HG02798 (cell line): ENCODE data around the gene HOXA10.

Experiments
- ATAC-seq: cut with Tn5 transposase; IDR thresholded peaks from one replicate; pipeline ENCODE4 v1.9.1; 2021; ENCODE audit warnings: mild to moderate bottlenecking; ENCODE audit not compliant: unreplicated experiment, poor library complexity

The HOXA10 gene

DNA sequence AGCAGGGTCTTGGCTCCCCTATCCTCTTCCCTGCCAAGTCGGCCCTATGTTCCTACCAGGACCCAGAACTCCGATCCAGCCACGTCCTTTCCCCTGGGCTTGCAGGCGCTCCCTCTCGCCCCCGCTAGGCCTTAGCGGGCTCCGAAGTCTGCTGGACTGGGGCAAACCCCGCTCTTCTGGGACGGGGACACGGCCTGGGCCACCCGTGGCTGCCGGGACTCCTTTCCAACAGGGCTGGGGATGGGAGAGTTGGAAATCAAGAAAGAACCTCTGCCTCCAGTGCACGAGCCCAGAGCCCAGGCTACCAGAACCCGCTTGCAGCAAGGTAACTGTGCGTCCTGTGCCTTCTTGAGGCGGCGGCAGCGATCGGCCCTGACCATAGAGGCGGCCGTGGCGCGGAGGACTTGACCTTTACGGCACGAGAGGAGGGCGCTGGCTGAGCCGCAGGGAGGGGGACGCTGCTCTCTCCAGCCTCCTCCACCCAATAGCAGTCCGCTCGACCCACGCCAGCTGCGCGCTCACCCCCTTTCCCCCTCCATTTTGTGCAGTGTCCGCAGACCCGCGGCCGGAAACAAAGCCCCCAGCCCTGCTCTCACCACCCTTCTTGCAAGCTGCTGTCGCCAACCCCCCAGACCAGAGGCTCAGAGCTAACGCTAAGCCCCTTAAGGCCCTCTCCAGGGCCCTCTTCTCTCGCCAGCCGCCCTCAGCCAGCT lies 17.9 kb upstream of the HOXA10 start:
- no peak for ATAC-seq

DNA sequence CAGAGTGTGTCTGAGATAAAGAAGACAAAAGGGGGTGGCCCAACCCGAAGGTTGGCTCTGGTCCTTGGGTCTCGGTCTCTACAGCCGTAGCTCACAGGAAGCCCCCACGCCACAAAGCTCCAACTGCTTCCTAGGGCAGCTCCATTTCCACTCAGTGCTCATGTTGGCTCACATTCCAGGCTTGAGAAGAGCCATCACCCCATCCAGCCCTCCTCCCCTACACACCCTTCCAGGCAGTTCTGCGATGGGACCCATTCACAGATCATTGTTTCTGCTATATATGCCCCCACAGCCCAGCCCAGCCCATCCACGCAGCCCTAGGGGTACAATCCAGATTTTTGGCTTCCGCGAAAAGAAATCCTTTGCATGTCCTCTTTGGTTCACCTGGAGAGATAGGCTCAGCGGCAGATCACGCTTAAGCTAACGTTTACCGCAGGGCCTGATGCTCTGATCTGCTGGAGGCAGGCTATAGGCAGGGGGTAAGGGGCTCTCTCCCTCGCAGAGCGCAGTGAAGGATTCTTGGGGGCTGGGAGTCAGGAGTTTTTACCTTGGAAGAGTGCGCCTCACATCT lies 17.1 kb upstream of the HOXA10 start:
- no peak for ATAC-seq

DNA sequence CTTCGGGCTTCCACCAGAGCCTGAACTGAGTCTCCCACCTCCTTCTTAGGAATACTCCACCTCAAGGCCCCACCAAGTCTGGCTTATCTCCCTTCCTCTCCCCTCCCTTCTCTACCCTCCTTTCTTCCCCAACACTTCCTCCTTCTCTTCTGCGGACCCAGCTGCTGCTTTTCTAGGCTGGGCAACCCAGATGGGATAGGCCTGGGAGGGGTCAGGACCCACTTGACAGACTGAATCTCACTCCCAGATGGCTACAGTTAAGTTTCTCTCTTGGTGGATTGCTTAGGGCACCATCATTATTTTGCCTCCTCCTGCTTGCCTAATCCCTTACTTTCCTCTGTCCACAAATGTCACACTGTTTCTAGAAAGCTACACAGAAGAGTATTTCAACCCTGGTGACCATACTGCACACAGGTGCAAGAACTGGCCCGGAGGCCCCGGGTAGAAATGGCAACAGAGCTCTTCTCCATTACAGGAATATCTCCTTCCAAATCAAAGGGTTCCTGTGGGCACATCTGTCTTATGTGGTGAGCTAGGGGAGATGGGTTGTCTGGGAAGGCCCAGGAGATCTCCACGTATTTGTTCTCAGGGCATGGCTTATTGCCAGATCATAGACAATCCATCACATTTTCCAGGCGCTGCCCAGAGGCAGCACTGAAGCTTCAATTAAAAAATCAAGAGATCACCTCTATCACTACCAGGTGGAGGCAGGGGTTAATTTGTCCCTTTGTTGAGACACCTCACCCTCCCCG lies 16.1 kb upstream of the HOXA10 start:
- no peak for ATAC-seq

DNA sequence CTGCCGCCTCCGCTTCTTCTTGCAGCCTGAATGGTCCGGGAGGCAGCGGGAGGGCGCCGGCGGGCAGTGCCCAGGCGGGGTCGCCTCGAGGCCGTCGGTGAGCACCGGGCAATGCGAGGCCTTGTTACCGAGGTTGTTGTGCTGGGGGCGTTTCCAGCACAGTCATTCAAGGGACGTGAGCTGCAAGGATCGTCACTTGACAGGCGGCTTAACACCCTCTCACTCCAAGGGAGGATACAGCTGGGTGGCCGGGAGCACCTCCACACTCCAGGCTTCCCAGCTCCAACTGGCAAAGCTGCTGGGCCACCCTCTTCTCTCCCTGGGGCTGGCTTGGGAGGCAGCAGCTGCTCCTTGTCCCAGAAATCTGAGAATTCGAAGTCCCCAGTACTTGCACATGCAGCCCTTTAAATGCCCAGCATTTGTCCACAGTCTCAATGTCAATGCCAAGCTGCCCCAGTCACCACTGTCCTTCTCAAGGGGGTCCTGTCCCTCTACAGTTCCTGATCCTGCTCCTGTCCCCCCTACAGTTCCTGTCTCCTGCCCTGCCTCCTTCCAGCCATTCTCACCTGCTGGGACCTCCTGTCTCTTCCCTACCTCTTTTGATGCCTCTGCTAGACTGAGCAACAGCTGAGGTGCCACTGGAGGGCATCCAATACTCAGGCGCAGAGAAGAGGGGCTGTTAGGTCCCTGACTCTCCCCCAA lies 15.3 kb upstream of the HOXA10 start:
- no peak for ATAC-seq

DNA sequence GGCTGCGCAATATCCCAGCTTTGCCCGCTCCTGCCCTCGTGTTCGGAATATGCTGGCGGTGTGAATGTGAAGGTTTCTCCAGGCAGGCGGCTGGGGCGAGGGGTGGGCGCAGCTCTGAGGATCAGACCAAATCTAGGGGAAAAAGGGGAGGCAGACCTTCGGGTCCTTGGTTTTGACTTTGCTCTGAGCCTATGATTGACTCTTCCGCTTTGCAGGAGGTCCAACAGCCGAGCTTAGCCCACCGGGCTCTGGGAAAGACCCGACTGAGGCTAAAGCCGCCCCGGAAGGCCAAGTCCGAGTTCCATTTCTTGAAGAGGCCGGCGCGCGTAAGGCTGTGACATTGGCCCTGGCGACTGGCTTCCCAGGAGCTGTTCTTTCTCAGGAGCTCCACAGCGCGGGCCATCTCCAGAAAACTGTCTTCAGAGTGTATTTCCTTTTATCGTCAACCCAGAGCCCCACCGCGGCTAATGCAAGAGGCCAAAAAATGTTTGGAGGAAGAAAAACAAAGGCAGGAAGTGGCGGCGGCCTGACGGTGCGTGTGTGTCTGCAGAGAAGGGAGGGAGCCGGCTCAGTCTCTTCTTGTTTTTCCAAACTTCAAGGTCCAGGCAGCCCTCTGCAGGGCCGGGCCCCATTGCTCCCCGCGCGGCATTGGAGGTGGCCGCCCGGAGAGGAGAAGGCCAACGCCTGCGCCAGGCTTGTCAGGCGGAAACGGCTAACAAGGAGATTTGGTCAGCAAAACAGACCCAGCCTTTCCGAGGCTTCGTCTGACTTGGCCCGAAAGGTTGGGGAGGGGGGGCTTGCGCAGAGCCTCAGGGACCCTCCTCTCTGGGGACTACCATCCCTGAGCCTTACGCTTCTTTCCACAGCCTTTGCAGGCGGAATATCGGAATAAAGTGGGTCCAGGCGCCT lies 14.5 kb upstream of the HOXA10 start:
- no peak for ATAC-seq

DNA sequence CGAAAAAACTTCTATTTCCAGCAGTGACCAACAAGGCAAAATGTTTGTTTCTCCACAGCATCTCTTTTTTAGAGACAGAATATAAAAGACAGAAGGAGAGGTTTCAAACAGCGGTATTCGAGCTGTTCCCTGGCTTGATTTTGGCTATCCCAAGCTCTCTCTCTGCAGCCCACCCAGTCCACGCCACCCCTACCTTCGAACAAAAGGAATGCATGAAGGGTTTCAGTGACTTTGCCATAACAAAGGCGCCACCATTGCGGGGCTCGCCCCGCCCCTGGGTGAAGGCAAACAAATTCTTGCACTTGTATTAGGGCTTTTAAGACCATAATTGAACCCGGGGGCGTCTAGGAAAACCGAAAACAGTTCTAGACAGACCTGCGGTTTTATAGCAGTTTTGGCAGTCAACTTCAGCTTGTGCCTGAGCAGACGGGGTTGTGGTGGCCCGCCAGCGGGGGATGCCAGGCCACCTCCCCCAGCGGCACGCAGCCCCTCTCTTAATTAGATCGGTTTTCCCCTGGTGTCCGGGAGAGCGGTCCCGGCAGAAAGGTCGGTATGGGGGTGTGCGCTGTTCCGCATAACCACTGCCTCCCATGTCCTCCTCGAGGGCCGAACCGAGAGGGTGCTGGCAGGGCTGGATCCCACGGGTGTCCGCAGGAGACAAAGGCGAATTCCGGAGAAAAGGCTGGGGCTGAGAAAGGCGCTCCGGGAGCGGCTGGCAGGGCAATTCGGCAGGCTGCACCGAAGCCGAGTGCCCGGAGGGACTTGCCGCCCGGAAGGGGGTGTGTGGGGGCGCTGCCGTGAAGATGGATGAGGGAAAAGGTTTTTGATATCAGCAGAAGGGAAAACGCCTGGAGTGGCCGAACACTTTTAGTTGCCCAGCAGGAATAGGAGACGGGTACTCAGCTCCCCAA lies 13.6 kb upstream of the HOXA10 start:
- ATAC-seq, result no peak

DNA sequence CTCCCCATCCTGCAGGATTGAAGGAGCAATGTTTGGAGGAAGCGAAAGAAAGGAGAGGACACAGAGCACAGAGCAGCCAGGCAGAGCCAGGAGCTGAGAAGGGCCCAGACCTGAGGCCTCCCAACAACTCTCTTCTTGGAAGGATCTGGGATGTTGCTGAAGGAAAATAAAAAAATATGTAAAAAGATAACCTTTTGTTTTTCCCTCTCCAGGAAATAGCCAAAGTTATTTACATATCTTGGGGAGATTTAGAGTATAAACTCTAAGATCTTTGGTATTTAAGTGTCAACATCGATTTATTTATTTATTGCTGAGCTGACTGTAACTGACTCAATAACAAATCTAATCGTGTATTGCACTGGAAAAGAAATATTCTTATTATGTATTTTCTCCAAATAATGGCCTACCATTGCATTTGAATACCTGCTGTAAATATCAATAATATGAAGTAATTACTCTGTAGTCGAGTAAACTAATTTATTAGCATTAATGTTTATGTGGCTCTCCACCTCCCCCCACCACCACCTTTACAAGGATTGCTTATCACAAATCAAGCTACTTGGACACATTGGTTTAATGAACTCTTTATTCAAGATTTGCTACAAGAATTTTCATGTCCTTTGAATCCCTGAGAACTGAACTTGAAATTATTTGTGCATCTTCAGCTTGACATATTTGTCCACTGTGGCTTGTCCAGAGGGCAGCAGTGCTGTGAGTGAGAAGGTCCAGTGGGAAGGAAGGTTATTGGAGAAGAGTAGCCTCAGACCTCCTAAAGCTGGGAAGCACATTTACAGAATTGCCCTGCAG lies 12.8 kb upstream of the HOXA10 start:
- ATAC-seq, result no peak

DNA sequence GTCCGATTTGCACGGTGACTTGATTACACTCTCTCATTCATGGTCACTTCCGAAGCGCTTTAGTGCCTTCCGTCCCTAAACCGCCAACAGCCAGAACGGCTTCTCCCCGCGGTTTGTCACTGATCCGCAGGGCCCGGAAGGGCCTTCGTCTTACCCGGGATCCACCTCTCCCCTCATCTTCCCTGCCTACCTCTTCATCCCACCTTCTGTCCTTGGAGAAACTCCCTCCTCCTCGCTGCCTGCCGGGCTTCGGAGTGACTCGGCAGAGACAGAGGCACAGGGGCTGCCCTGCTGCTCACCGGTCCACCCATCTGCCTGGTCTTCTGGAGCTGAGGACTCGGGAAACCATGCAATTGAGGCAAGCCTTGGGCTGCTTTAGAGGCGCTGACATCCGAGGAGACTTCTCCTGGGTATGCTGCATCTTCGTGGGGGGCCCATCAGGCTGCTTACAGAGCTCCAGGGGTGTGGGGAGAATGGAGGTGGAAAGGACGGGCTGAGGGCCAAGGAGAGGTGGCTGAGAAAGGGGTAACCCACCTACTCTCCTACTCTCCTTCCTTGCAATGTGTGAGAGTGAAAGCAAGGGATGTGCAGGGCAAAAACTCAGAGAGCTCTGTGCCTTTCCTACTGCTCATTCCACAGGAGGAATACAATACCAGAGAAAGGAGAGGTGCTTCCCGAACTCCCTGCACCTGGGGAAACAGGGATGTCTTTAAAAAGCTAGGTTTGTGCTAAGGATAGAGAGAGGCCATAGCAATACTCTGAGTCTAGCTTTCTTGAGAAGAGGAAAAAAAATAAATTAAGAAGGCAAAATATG lies 11.9 kb upstream of the HOXA10 start:
- no peak for ATAC-seq

DNA sequence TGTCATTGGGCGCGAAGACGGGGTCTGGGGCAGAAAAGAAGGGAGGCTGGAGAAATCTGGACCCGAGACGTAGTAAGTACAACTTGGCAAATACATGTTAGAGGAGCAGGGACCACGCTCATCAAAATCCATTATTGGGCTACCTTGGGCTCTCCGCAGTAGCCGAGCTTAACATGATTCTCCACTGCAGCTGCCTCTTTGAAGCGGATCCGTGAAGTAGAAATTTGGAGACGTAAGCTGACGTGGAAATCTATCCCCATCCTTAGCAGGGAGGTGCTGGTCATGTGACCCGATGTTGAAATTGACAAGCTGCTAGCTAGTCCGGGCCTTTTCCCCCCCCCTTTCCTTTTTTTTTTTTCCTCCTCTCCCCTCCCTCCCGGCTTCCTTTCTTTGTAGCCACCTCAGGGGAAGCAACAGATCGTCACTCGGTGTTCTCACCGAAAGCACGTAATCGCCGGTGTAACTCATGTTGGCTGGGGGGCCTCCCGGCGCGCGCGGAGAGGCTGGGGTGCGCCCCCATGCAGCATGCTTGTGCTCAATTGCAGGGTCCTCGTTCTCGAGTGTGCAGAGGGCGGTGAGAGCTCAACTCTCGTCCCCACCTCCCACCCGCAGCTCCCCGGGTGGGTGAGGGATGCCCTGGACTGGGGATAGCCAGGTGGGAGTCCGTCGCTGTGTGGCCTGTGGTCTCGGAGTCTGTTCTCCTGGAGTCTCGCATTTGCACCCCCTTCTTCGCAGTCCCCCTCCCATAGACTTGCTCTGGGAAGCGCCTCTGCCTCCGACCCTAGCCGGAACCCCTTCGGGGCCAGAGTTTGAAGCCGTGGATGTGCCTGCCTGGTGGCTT lies 11.1 kb upstream of the HOXA10 start, which contains the start of gene HOXA11:
Gene HOXA11 (minus strand): TSS at position 220 of the 841 bp plus-strand sequence. CDS start 88 bp downstream, at position 132.
- no peak for ATAC-seq

DNA sequence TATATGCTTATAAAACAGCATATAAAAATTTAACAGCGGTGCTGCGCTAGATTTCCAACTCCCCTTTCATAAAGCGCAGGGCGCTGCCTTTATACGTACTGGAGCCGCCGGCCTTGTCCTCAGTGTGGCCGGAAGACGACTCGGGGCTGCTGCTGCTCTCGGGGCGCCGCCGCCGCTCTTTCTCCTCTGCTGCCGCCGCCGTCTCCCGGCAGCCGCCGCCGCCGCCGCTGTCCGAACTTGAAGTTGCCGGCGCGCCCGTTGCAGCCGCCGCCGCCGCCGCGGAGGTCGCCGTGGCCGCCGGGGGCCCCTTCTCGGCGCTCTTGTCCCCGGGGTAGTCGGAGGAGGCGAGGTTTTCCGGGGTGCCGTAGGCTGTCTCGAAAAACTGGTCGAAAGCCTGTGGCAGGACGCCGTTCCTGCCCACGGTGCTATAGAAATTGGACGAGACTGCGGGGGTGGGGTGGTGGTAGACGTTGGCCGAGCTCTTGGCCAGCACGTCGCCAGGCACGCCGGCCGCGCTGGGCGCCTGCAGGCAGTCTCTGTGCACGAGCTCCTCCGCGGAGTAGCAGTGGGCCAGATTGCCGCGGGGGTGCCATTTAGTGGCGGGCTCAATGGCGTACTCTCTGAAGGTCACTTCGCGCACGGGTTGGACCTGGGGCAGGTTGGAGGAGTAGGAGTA lies 10.4 kb upstream of the HOXA10 start:
- ATAC-seq, result no peak

DNA sequence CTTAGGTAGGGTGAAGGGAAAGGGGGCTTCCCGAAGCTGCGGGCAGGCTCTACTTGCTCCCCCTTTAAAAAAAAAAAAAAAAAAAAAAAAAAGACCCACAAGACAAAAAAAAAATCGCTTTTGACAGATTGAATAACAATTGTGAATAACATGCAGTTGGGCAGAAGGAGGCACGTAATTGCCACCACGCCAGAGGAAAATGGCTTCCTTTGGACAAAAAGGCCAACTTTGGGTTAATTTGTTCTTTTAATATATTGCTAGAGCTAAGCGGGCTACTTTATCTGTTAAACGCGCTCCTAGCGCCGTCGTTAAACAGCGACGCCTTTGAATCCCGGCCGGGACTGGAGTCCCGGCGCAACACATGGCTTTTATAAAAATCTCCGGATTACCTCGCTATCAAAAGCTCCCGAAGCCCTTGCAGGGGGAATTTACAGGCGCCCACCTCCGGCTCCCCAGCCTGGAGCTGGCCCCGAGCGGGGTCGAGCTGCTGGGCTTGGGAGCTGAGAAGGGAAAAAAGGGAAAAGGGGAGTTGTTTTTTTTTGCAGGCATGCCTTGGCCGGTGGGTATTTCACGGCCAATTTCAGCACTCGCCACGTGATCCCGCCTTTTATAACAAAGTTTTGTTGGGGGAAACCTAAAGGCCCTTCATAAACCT lies 9.7 kb upstream of the HOXA10 start:
- ATAC-seq, result no peak

DNA sequence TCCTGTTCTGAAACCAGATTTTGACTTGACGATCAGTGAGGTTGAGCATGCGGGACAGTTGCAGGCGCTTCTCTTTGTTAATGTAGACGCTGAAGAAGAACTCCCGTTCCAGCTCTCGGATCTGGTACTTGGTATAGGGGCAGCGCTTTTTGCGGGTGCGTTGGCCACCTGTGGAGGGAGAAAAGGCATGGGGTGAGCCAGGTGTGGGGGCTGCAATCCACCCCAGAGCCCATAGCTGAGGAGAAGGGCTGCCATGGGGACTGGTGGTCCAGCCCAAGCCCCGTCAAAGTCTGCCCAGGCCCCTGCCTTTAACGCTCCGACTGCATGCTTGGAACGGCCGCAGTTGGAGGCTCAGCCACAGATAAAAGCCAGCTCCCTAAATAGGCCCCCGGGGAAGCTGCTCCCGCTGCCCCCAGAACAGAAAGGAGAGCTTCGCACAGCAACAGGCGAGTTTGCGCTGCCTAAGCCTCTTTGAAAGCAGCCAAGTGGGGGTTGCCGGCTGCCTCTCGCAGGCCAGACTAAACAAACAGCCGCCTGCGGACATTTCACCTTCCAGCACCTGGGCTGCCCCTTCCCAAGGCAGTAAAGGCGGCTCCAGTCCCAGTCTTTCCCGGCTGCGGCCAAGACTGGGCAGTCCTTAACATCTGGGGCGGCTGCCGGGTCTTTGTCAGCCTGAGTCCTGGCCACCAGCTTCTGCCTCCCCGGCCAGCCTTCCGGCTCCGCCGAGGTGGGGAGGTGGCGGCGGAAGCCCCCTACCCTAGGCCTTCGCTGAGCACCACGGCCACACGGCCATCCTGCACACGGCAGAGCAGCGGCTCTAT lies 9.0 kb upstream of the HOXA10 start:
- ATAC-seq, result no peak

DNA sequence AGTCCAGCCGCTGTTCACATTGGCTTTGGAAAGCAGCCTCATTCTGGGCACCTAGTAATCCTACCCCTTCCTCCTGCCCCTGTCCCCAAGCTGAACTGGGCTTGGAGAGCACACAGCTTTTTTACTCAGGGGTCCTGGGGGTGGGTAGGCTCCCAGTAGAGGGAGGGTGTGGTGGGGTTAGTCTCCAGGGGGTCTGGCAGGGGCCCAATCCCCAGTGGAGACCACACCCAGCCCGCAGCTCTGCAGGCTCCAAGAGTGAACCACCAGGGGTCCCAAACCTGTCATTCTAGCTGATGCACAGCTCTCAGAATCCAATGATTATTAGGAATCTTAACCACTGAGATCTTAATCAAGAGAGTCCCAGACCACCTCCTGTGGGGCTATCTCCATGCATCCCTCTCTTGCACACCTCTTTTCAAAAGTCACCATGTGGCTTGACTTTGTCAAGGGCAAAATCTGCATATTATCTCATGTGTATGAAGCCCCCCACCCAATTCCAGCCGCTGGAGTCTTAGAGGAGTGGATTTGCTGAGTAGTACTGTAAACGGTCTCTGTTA lies 8.2 kb upstream of the HOXA10 start:
- no peak for ATAC-seq

DNA sequence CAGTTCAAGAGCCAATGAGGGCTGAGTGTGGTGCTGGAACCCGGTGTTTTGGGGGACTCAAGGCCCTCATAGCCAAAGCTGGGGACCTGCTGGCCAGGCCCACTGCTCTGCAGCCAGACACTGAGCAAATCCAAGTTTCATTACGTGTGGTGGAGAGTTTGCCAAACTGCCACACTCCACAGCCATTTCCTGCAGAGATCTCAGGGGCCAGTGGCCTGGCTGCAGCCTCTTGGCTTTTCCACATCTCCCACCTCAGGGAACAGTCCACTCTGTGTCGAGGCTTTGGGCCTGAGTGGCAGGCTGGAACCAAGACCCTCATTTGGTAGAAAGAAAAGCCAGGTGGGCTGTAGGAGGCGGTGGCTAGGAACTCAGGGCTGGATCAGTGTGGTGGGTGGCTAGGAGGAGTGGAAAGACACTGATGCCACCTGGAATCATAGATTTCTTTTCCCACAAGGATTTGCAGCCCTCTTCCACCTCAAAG lies 7.7 kb upstream of the HOXA10 start:
- ATAC-seq, result no peak
